Coronary artery (tissue), 2 donors: ENCODE measurements around the gene DTX4.

Source experiments
- DNase-seq: peaks from one replicate; pipeline ENCODE4 v3.0.0-alpha.2; 2017; ENCODE audit warnings: low spot score
- H3K27ac ChIP-seq, 2 donors: fragments of 200-600 bp; sonication (generic); one replicate each; pipeline ENCODE4 v1.5.1; 2016 to 2019
- H3K4me3 ChIP-seq: fragments of 200-600 bp; sonication (generic); 2 replicates; pipeline ENCODE4 v1.5.1; 2016; ENCODE audit warnings: mild to moderate bottlenecking, moderate library complexity
- CTCF ChIP-seq: fragments of 200-600 bp; sonication (generic); IDR thresholded peaks from one replicate; pipeline ENCODE4 v1.5.1; 2019; ENCODE audit warnings: antibody characterized with exemption

Gene DTX4

GRCh38 chr11:59208956-59209355, 37.0 kb downstream of the DTX4 start:
- H3K4me3 ChIP-seq, result no peak overlapping the region
- no peak for TF ChIP-seq CTCF
- DNase-seq, result no peak

GRCh38 chr11:59212222-59212621, 40.3 kb downstream of the DTX4 start:
- TF ChIP-seq CTCF, result no peak
- peak overlapping the region; percentile 4 for H3K4me3 ChIP-seq
- peak overlapping the region in 1 of 2 donors; percentile 45 for H3K27ac ChIP-seq

More at GRCh38 chr11:59208956-59209355, 37.0 kb downstream of the DTX4 start:
- H3K27ac ChIP-seq, result no peak overlapping the region

GRCh38 chr11:59212744-59213631, 41.1 kb downstream of the DTX4 start, which contains the start of gene MPEG1:
MPEG1 (minus strand) TSS chr11:59212927; CDS start chr11:59212865, 62 bp downstream.
- TF ChIP-seq CTCF, result no peak
- Histone ChIP-seq H3K4me3 (peak within 1 kb of the TSS; percentile 51), H3K27ac (peak within 1 kb of the TSS in 1 of 2 donors; percentile 53)
- no peak for DNase-seq

More at GRCh38 chr11:59212222-59212621, 40.3 kb downstream of the DTX4 start:
- DNase-seq, result no peak

- H3K4me3 ChIP-seq, result no peak overlapping the region
- no peak for TF ChIP-seq CTCF
- H3K27ac ChIP-seq, result no peak overlapping the region
- DNase-seq, result no peak
Observed at GRCh38 chr11:59214141-59214893, 42.4 kb downstream of the DTX4 start.

GRCh38 chr11:59216641-59217564, 45.0 kb downstream of the DTX4 start:
- no peak for DNase-seq
- no peak for TF ChIP-seq CTCF
- H3K27ac ChIP-seq, result no peak overlapping the region
- no peak overlapping the region for H3K4me3 ChIP-seq

- TF ChIP-seq CTCF, result no peak
- no peak for DNase-seq
- Histone ChIP-seq H3K4me3 (no peak overlapping the region), H3K27ac (no peak overlapping the region)
Observed at GRCh38 chr11:59218319-59218718, 46.4 kb downstream of the DTX4 start.
